BLaER1 treated with 17β-estradiol and CSF1 and Interleukin-3, amounts not matched to agents 10 nM and 100 nM (cell line): ENCODE results near the gene TMEM254.

Experiments used
- H3K27ac ChIP-seq, 11 experiments: shearing (Covaris generic); formaldehyde crosslinking; 2 replicates each; pipeline ENCODE4 v1.8.1; 2022
- H3K27me3 ChIP-seq, 11 experiments: shearing (Covaris generic); formaldehyde crosslinking; 2 replicates each; pipeline ENCODE4 v1.8.1; 2022
- H3K36me3 ChIP-seq, 11 experiments: shearing (Covaris generic); formaldehyde crosslinking; 2 replicates each; pipeline ENCODE4 v1.8.1; 2022
- H3K4me1 ChIP-seq, 10 experiments: shearing (Covaris generic); formaldehyde crosslinking; 2 replicates each; pipeline ENCODE4 v1.8.1; 2022
- H3K4me2 ChIP-seq, 11 experiments: shearing (Covaris generic); formaldehyde crosslinking; 2 replicates each; pipeline ENCODE4 v1.8.1; 2022
- H3K4me3 ChIP-seq, 10 experiments: shearing (Covaris generic); formaldehyde crosslinking; 2 replicates each; pipeline ENCODE4 v1.8.1; 2022
- H3K9ac ChIP-seq, 11 experiments: shearing (Covaris generic); formaldehyde crosslinking; 2 replicates each; pipeline ENCODE4 v1.8.1; 2022
- H3K9me3 ChIP-seq, 11 experiments: shearing (Covaris generic); formaldehyde crosslinking; replicated peaks in 1 of 11; 2 replicates each; pipeline ENCODE4 v1.8.1; 2022
- H4K20me1 ChIP-seq, 11 experiments: shearing (Covaris generic); formaldehyde crosslinking; 2 replicates each; pipeline ENCODE4 v1.8.1; 2022
- Cebpa-rat ChIP-seq, 11 experiments: shearing (Covaris generic); IDR thresholded peaks; 2 replicates each; pipeline ENCODE4 v1.8.1; 2022

Gene TMEM254

DNA sequence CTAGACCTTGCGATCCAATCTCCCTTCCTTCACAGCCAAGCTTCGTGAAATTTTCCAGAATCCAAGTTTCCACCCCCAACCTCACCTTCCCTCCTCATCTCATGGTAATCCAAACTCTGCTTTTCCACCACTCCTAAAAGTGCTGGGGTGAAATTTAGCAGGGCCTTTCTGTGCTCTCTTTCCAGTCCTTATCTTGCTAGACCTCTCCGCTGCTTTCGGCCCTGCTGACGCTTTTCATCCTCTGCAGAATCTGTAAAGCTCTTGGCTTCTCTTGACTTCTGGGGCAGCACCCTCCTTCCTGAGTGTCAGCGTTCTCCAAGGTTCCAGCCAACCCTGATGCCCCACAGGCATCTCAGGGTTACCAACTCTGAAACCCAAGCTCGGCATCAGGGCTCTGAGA, 61.8 kb downstream of the TMEM254 start:
- Histone ChIP-seq H3K4me3 (no peak overlapping the region), H3K4me1 (peaks cover 12 to 30% (median 22%) of the 10 kb centered on the region in 10 experiments), H3K4me2 (no peak overlapping the region), H3K9me3 (no peaks in the 10 kb centered on the region), H3K27me3 (peaks cover 0 to 6% (median 0%) of the 10 kb centered on the region in 11 experiments; a peak in 2 of 22 replicates), H3K27ac (no peak overlapping the region), H4K20me1 (peaks cover 0 to 13% (median 3%) of the 10 kb centered on the region in 11 experiments; a peak in 6 of 22 replicates), H3K36me3 (no peaks in the 10 kb centered on the region), H3K9ac (no peak overlapping the region)
- TF ChIP-seq Cebpa-rat (IDR thresholded peaks at IDR 0.05): no peak

DNA sequence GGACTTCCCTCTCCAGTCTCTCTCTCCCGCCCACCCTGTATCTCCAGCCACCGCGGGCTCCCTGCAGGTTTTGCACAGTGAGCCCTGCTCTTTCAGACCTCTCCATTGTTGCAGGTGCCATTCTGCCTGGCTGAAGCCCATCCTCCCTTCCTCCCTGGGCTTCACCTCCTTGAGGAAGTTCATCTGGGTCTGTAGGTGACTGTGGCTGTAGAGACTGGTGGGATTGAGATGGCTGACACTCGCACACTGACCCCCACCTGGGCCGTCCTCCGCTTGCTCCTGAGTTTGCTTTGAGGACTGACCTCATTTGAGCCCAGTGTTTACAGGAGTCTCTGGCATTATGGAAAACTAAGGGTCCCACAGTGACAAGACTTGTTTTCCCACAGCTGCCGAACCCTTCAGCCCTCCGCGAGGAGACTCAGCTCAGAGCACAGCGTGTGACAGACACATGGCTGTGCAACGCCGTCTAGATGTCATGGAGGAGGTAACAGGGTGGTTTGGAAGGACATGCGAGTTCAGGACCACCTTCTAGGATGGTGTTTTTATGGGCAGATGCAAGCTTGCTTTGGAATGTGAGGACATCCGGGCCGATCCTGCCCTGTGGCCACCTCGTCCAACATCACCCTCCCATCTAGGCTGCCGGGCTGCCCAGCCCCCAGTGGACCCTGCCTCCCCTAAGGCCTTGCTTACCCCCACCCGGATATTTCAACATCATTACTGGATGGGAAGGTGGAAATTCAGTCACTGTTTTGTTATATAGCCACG, 63.4 kb downstream of the TMEM254 start:
- H3K27ac ChIP-seq: no peak overlapping the region
- no peak overlapping the region for H3K4me2 ChIP-seq

More for the DNA sequence above, 63.4 kb downstream of the TMEM254 start:
- no peak for TF ChIP-seq Cebpa-rat (IDR thresholded peaks at IDR 0.05)
- Histone ChIP-seq H3K36me3 (no peaks in the 10 kb centered on the region), H3K9ac (no peak overlapping the region), H3K4me3 (no peak overlapping the region), H3K4me1 (peaks cover 13 to 37% (median 26%) of the 10 kb centered on the region in 10 experiments), H3K27me3 (peaks cover 0 to 6% (median 0%) of the 10 kb centered on the region in 11 experiments; a peak in 2 of 22 replicates), H4K20me1 (peaks cover 0 to 20% (median 3%) of the 10 kb centered on the region in 11 experiments; a peak in 6 of 22 replicates), H3K9me3 (no peaks in the 10 kb centered on the region)
